Stomach smooth muscle (tissue), 2 donors: ENCODE results near the gene SOX1.

Experiments
- H3K27ac ChIP-seq: one replicate; pipeline ENCODE4 v1.7.0; 2013; ENCODE audit warnings: mild to moderate bottlenecking, low read length, inconsistent platforms
- H3K27me3 ChIP-seq, 2 donors: one replicate each; pipeline ENCODE4 v1.7.0; 2013; ENCODE audit warnings: low read length in 2 of 2; ENCODE audit not compliant: insufficient read depth in 2 of 2, control insufficient read depth in 1 of 2
- H3K36me3 ChIP-seq, 2 donors: one replicate each; pipeline ENCODE4 v1.7.0; 2013; ENCODE audit warnings: low read length in 2 of 2; ENCODE audit not compliant: control insufficient read depth in 2 of 2, insufficient read depth in 2 of 2
- H3K4me1 ChIP-seq: one replicate; pipeline ENCODE4 v1.7.0; 2013; ENCODE audit warnings: low read length; ENCODE audit not compliant: control insufficient read depth, insufficient read depth
- H3K4me3 ChIP-seq, 2 donors: one replicate each; pipeline ENCODE4 v1.7.0; 2013; ENCODE audit warnings: low read length in 2 of 2
- H3K9ac ChIP-seq, 2 donors: one replicate each; pipeline ENCODE4 v1.7.0; 2013; ENCODE audit warnings: low read length in 2 of 2, mild to moderate bottlenecking in 1 of 2
- H3K9me3 ChIP-seq, 2 donors: one replicate each; pipeline ENCODE4 v1.7.0; 2013; ENCODE audit warnings: low read length in 2 of 2; ENCODE audit not compliant: control insufficient read depth in 2 of 2
- donor health status: healthy.
- donor health status: Pancreatic carcinoma.

SOX1 gene

GRCh38 chr13:112053167-112053743 is 13.7 kb upstream of the SOX1 start:
- Histone ChIP-seq H3K9me3 (no peaks in the 10 kb centered on the region), H3K27ac (no peak overlapping the region), H3K4me3 (no peak overlapping the region), H3K27me3 (peaks cover 47 to 62% of the 10 kb centered on the region in 2 donors), H3K9ac (no peak overlapping the region), H3K36me3 (no peaks in the 10 kb centered on the region), H3K4me1 (peaks cover 10% of the 10 kb centered on the region)

- H3K9me3 ChIP-seq: no peaks in the 10 kb centered on the region
- H3K36me3 ChIP-seq: no peaks in the 10 kb centered on the region
- no peak overlapping the region for H3K4me3 ChIP-seq
- H3K27ac ChIP-seq: no peak overlapping the region
- peaks cover 52 to 69% of the 10 kb centered on the region in 2 donors for H3K27me3 ChIP-seq
- peaks cover 10% of the 10 kb centered on the region for H3K4me1 ChIP-seq
- no peak overlapping the region for H3K9ac ChIP-seq
Observed at GRCh38 chr13:112053744-112054615, 13.0 kb upstream of the SOX1 start.

GRCh38 chr13:112054616-112055015 is 12.3 kb upstream of the SOX1 start:
- Histone ChIP-seq H3K9me3 (no peaks in the 10 kb centered on the region), H3K4me3 (no peak overlapping the region), H3K27ac (no peak overlapping the region), H3K9ac (no peak overlapping the region), H3K4me1 (peaks cover 10% of the 10 kb centered on the region), H3K27me3 (peaks cover 58 to 75% of the 10 kb centered on the region in 2 donors), H3K36me3 (no peaks in the 10 kb centered on the region)

- no peaks in the 10 kb centered on the region for H3K36me3 ChIP-seq
- peaks cover 62 to 82% of the 10 kb centered on the region in 2 donors for H3K27me3 ChIP-seq
Observed at GRCh38 chr13:112055036-112055914, 11.7 kb upstream of the SOX1 start.

GRCh38 chr13:112055915-112056269 is 11.1 kb upstream of the SOX1 start:
- H3K9me3 ChIP-seq: no peaks in the 10 kb centered on the region
- H3K4me1 ChIP-seq: peaks cover 10% of the 10 kb centered on the region
- peaks cover 66 to 86% of the 10 kb centered on the region in 2 donors for H3K27me3 ChIP-seq
- H3K27ac ChIP-seq: no peak overlapping the region
- H3K36me3 ChIP-seq: no peaks in the 10 kb centered on the region
- no peak overlapping the region for H3K9ac ChIP-seq
- H3K4me3 ChIP-seq: no peak overlapping the region

More at GRCh38 chr13:112055036-112055914, 11.7 kb upstream of the SOX1 start:
- Histone ChIP-seq H3K27ac (no peak overlapping the region), H3K4me3 (no peak overlapping the region), H3K9ac (no peak overlapping the region), H3K9me3 (no peaks in the 10 kb centered on the region), H3K4me1 (peaks cover 10% of the 10 kb centered on the region)

- Histone ChIP-seq H3K9ac (no peak overlapping the region), H3K27me3 (peaks cover 68 to 90% of the 10 kb centered on the region in 2 donors), H3K4me3 (no peak overlapping the region), H3K9me3 (no peaks in the 10 kb centered on the region), H3K36me3 (no peaks in the 10 kb centered on the region), H3K4me1 (peaks cover 10% of the 10 kb centered on the region), H3K27ac (no peak overlapping the region)
Observed at GRCh38 chr13:112056284-112056727, 10.6 kb upstream of the SOX1 start.

GRCh38 chr13:112056739-112057438 is 10.1 kb upstream of the SOX1 start:
- Histone ChIP-seq H3K4me1 (peaks cover 10% of the 10 kb centered on the region), H3K36me3 (no peaks in the 10 kb centered on the region), H3K4me3 (no peak overlapping the region), H3K9me3 (no peaks in the 10 kb centered on the region), H3K27ac (no peak overlapping the region), H3K9ac (no peak overlapping the region), H3K27me3 (peaks cover 69 to 96% of the 10 kb centered on the region in 2 donors)

- Histone ChIP-seq H3K9me3 (no peaks in the 10 kb centered on the region), H3K9ac (no peak overlapping the region), H3K4me3 (no peak overlapping the region), H3K27me3 (peaks cover 70 to 96% of the 10 kb centered on the region in 2 donors), H3K36me3 (no peaks in the 10 kb centered on the region), H3K4me1 (peaks cover 10% of the 10 kb centered on the region), H3K27ac (no peak overlapping the region)
Observed at GRCh38 chr13:112057439-112057735, 9.6 kb upstream of the SOX1 start.

- H3K27me3 ChIP-seq: peaks cover 66 to 97% of the 10 kb centered on the region in 2 donors
- H3K27ac ChIP-seq: no peak overlapping the region
- no peak overlapping the region for H3K4me3 ChIP-seq
Observed at GRCh38 chr13:112057736-112058518, 9.0 kb upstream of the SOX1 start.

GRCh38 chr13:112058519-112058873 is 8.5 kb upstream of the SOX1 start:
- Histone ChIP-seq H3K27me3 (peaks cover 65 to 96% of the 10 kb centered on the region in 2 donors), H3K9me3 (no peaks in the 10 kb centered on the region), H3K4me1 (peaks cover 10% of the 10 kb centered on the region), H3K27ac (no peak overlapping the region), H3K36me3 (no peaks in the 10 kb centered on the region), H3K4me3 (no peak overlapping the region), H3K9ac (no peak overlapping the region)

More at GRCh38 chr13:112057736-112058518, 9.0 kb upstream of the SOX1 start:
- H3K4me1 ChIP-seq: peaks cover 10% of the 10 kb centered on the region
- no peak overlapping the region for H3K9ac ChIP-seq
- no peaks in the 10 kb centered on the region for H3K36me3 ChIP-seq
- no peaks in the 10 kb centered on the region for H3K9me3 ChIP-seq
